ENCODE results near the gene DAGLA.
A peak's percentile ranks its signal among the peaks of the same experiment; 100 is the strongest.

- TF ChIP-seq CTCF (IDR thresholded peaks at IDR 0.05) (peak; percentile 96 to 99 (median 97)), POLR2A (IDR thresholded peaks at IDR 0.05) (no peak)
Measured at GRCh38 chr11:61679893-61680621, at the start of gene DAGLA.
